Stimulated activated CD4-positive, alpha-beta T cell treated with anti-CD3 and anti-CD28 coated beads, Interleukin-15, amount 100 ng/mL, for 48 hours (primary cell): ENCODE results near the gene PIGT.
A peak's percentile ranks its signal among the peaks of the same experiment; 100 is the strongest.

Source experiments
- DNase-seq, 2 donors: peaks; one replicate each; pipeline ENCODE4 v3.0.0-alpha.2; 2020; ENCODE audit warnings: low read depth in 2 of 2

PIGT gene

GRCh38 chr20:45427236-45428149 lies 11.6 kb downstream of the PIGT start:
- DNase-seq: no peak

- DNase-seq: no peak
Measured at GRCh38 chr20:45429618-45430017, 13.7 kb downstream of the PIGT start.

- DNase-seq: no peak
Measured at GRCh38 chr20:45432294-45432693, 16.4 kb downstream of the PIGT start.

- no peak for DNase-seq
Measured at GRCh38 chr20:45433316-45433715, 17.4 kb downstream of the PIGT start.

GRCh38 chr20:45433976-45434375 lies 18.0 kb downstream of the PIGT start:
- DNase-seq: no peak

- peak; percentile 70 to 81 for DNase-seq
Measured at GRCh38 chr20:45436732-45437485, 21.0 kb downstream of the PIGT start.

- DNase-seq: no peak
Measured at GRCh38 chr20:45440424-45440823, 24.5 kb downstream of the PIGT start.

- DNase-seq: no peak
Measured at GRCh38 chr20:45440891-45441685, 25.1 kb downstream of the PIGT start.

GRCh38 chr20:45441746-45442145 lies 25.8 kb downstream of the PIGT start:
- no peak for DNase-seq

- DNase-seq: no peak
Measured at GRCh38 chr20:45444050-45444449, 28.1 kb downstream of the PIGT start.

- peak in 1 of 2 donors; percentile 21 for DNase-seq
Measured at GRCh38 chr20:45445805-45446562, 30.0 kb downstream of the PIGT start.

GRCh38 chr20:45448270-45448669 lies 32.3 kb downstream of the PIGT start:
- DNase-seq: no peak

GRCh38 chr20:45449528-45449927 lies 33.6 kb downstream of the PIGT start:
- DNase-seq: no peak

GRCh38 chr20:45450097-45450818 lies 34.3 kb downstream of the PIGT start:
- DNase-seq: no peak

- no peak for DNase-seq
Measured at GRCh38 chr20:45452238-45452637, 36.3 kb downstream of the PIGT start.

- DNase-seq: no peak
Measured at GRCh38 chr20:45452772-45453691, 37.1 kb downstream of the PIGT start.

- peak in 1 of 2 donors; percentile 48 for DNase-seq
Measured at GRCh38 chr20:45456632-45457031, 40.7 kb downstream of the PIGT start.

GRCh38 chr20:45459606-45460005 lies 43.7 kb downstream of the PIGT start:
- DNase-seq: no peak

- no peak for DNase-seq
Measured at GRCh38 chr20:45461225-45461624, 45.3 kb downstream of the PIGT start.
